Measurements from ENCODE around the gene FBN2. TPM values are rescaled to one million over a fixed set of nuclear protein-coding genes. Genes with fewer than 3 reads are reported as not detected.

Gene FBN2
- total RNA-seq, 2 donors from 2014 or later, result 0.16 to 0.25 TPM

GRCh38 chr5:128273736-128274135, 264.3 kb downstream of the FBN2 start:
- ATAC-seq (no peak), DNase-seq (no peak)
- Mint-ChIP-seq H3K4me3 (no peak overlapping the region), H3K4me1 (no peaks in the 10 kb centered on the region), H3K36me3 (ENCODE audit: low read depth) (no peaks in the 10 kb centered on the region), H3K27ac (no peak overlapping the region), H3K27me3 (peaks cover 16% of the 10 kb centered on the region)
- H3K9me3 ChIP-seq (ENCODE audit: control insufficient read depth, low read length, poor library complexity, severe bottlenecking), result no peaks in the 10 kb centered on the region

- no peaks in the 10 kb centered on the region for H3K4me1 Mint-ChIP-seq
- DNase-seq, result no peak
- no peak overlapping the region for H3K27ac Mint-ChIP-seq
- H3K4me3 Mint-ChIP-seq, result no peak overlapping the region
- peaks cover 10% of the 10 kb centered on the region for H3K27me3 Mint-ChIP-seq
- ATAC-seq, result no peak
- H3K36me3 Mint-ChIP-seq (ENCODE audit: low read depth), result peaks cover 2% of the 10 kb centered on the region
- no peaks in the 10 kb centered on the region for H3K9me3 ChIP-seq (ENCODE audit: control insufficient read depth, low read length, poor library complexity, severe bottlenecking)
Observed at GRCh38 chr5:128271859-128272464, 266.1 kb downstream of the FBN2 start.

GRCh38 chr5:128271071-128271470, 267.0 kb downstream of the FBN2 start:
- H3K36me3 Mint-ChIP-seq (ENCODE audit: low read depth), result peaks cover 2% of the 10 kb centered on the region
- H3K27ac Mint-ChIP-seq, result no peak overlapping the region
- H3K4me1 Mint-ChIP-seq, result no peaks in the 10 kb centered on the region
- no peaks in the 10 kb centered on the region for H3K9me3 ChIP-seq (ENCODE audit: control insufficient read depth, low read length, poor library complexity, severe bottlenecking)
- H3K27me3 Mint-ChIP-seq, result peaks cover 4% of the 10 kb centered on the region
- ATAC-seq (no peak), DNase-seq (no peak)
- no peak overlapping the region for H3K4me3 Mint-ChIP-seq

- Mint-ChIP-seq H3K4me3 (no peak overlapping the region), H3K27me3 (peaks cover 22% of the 10 kb centered on the region), H3K4me1 (no peaks in the 10 kb centered on the region), H3K36me3 (ENCODE audit: low read depth) (peaks cover 2% of the 10 kb centered on the region), H3K27ac (no peak overlapping the region)
- no peaks in the 10 kb centered on the region for H3K9me3 ChIP-seq (ENCODE audit: control insufficient read depth, low read length, poor library complexity, severe bottlenecking)
- DNase-seq, result no peak
- no peak for ATAC-seq
Observed at GRCh38 chr5:128264564-128265360, 273.3 kb downstream of the FBN2 start.

GRCh38 chr5:128263357-128263756, 274.7 kb downstream of the FBN2 start:
- Mint-ChIP-seq H3K4me1 (no peaks in the 10 kb centered on the region), H3K4me3 (no peak overlapping the region), H3K27ac (no peak overlapping the region), H3K27me3 (peaks cover 22% of the 10 kb centered on the region), H3K36me3 (ENCODE audit: low read depth) (peaks cover 2% of the 10 kb centered on the region)
- ATAC-seq, result no peak
- no peaks in the 10 kb centered on the region for H3K9me3 ChIP-seq (ENCODE audit: control insufficient read depth, low read length, poor library complexity, severe bottlenecking)
- no peak for DNase-seq

GRCh38 chr5:128262911-128263310, 275.1 kb downstream of the FBN2 start:
- Mint-ChIP-seq H3K36me3 (ENCODE audit: low read depth) (no peaks in the 10 kb centered on the region), H3K4me1 (no peaks in the 10 kb centered on the region), H3K27ac (no peak overlapping the region), H3K4me3 (no peak overlapping the region), H3K27me3 (peaks cover 22% of the 10 kb centered on the region)
- no peaks in the 10 kb centered on the region for H3K9me3 ChIP-seq (ENCODE audit: control insufficient read depth, low read length, poor library complexity, severe bottlenecking)
- no peak for ATAC-seq
- no peak for DNase-seq

- H3K4me1 Mint-ChIP-seq, result no peaks in the 10 kb centered on the region
- ATAC-seq (no peak), DNase-seq (no peak)
- H3K36me3 Mint-ChIP-seq (ENCODE audit: low read depth), result no peaks in the 10 kb centered on the region
- H3K4me3 Mint-ChIP-seq, result no peak overlapping the region
- H3K9me3 ChIP-seq (ENCODE audit: control insufficient read depth, low read length, poor library complexity, severe bottlenecking), result no peaks in the 10 kb centered on the region
- H3K27ac Mint-ChIP-seq, result no peak overlapping the region
- peaks cover 34% of the 10 kb centered on the region for H3K27me3 Mint-ChIP-seq
Observed at GRCh38 chr5:128259607-128260021, 278.4 kb downstream of the FBN2 start.

- DNase-seq (no peak), ATAC-seq (no peak)
- H3K9me3 ChIP-seq (ENCODE audit: control insufficient read depth, low read length, poor library complexity, severe bottlenecking), result no peaks in the 10 kb centered on the region
- Mint-ChIP-seq H3K27ac (no peak overlapping the region), H3K4me3 (no peak overlapping the region), H3K36me3 (ENCODE audit: low read depth) (no peaks in the 10 kb centered on the region), H3K4me1 (no peaks in the 10 kb centered on the region), H3K27me3 (peaks cover 31% of the 10 kb centered on the region)
Observed at GRCh38 chr5:128258372-128258771, 279.7 kb downstream of the FBN2 start.

GRCh38 chr5:128257076-128257475, 281.0 kb downstream of the FBN2 start:
- no peak for DNase-seq
- Mint-ChIP-seq H3K36me3 (ENCODE audit: low read depth) (no peaks in the 10 kb centered on the region), H3K4me3 (no peak overlapping the region), H3K4me1 (no peaks in the 10 kb centered on the region), H3K27ac (no peak overlapping the region), H3K27me3 (peaks cover 23% of the 10 kb centered on the region)
- no peaks in the 10 kb centered on the region for H3K9me3 ChIP-seq (ENCODE audit: control insufficient read depth, low read length, poor library complexity, severe bottlenecking)
- no peak for ATAC-seq

- Mint-ChIP-seq H3K27me3 (peaks cover 27% of the 10 kb centered on the region), H3K4me3 (no peak overlapping the region), H3K36me3 (ENCODE audit: low read depth) (no peaks in the 10 kb centered on the region), H3K27ac (no peak overlapping the region), H3K4me1 (no peaks in the 10 kb centered on the region)
- no peaks in the 10 kb centered on the region for H3K9me3 ChIP-seq (ENCODE audit: control insufficient read depth, low read length, poor library complexity, severe bottlenecking)
- DNase-seq (no peak), ATAC-seq (no peak)
Observed at GRCh38 chr5:128254789-128255188, 283.3 kb downstream of the FBN2 start.

GRCh38 chr5:128253880-128254279, 284.2 kb downstream of the FBN2 start:
- no peaks in the 10 kb centered on the region for H3K4me1 Mint-ChIP-seq
- H3K27me3 Mint-ChIP-seq, result peaks cover 32% of the 10 kb centered on the region
- no peaks in the 10 kb centered on the region for H3K9me3 ChIP-seq (ENCODE audit: control insufficient read depth, low read length, poor library complexity, severe bottlenecking)
- no peak overlapping the region for H3K27ac Mint-ChIP-seq
- no peaks in the 10 kb centered on the region for H3K36me3 Mint-ChIP-seq (ENCODE audit: low read depth)
- DNase-seq, result no peak
- ATAC-seq, result no peak
- H3K4me3 Mint-ChIP-seq, result no peak overlapping the region

GRCh38 chr5:128253161-128253560, 284.9 kb downstream of the FBN2 start:
- Mint-ChIP-seq H3K27me3 (peaks cover 33% of the 10 kb centered on the region), H3K4me1 (no peaks in the 10 kb centered on the region), H3K4me3 (no peak overlapping the region), H3K36me3 (ENCODE audit: low read depth) (no peaks in the 10 kb centered on the region), H3K27ac (no peak overlapping the region)
- no peak for DNase-seq
- H3K9me3 ChIP-seq (ENCODE audit: control insufficient read depth, low read length, poor library complexity, severe bottlenecking), result no peaks in the 10 kb centered on the region
- ATAC-seq, result no peak

- ATAC-seq (no peak), DNase-seq (no peak)
- H3K27ac Mint-ChIP-seq, result no peak overlapping the region
- H3K27me3 Mint-ChIP-seq, result peaks cover 33% of the 10 kb centered on the region
- H3K36me3 Mint-ChIP-seq (ENCODE audit: low read depth), result no peaks in the 10 kb centered on the region
- no peaks in the 10 kb centered on the region for H3K4me1 Mint-ChIP-seq
- no peak overlapping the region for H3K4me3 Mint-ChIP-seq
- no peaks in the 10 kb centered on the region for H3K9me3 ChIP-seq (ENCODE audit: control insufficient read depth, low read length, poor library complexity, severe bottlenecking)
Observed at GRCh38 chr5:128252756-128253155, 285.3 kb downstream of the FBN2 start.

- Mint-ChIP-seq H3K27ac (no peak overlapping the region), H3K4me1 (no peaks in the 10 kb centered on the region), H3K27me3 (peaks cover 33% of the 10 kb centered on the region), H3K36me3 (ENCODE audit: low read depth) (no peaks in the 10 kb centered on the region), H3K4me3 (no peak overlapping the region)
- DNase-seq (no peak), ATAC-seq (no peak)
- H3K9me3 ChIP-seq (ENCODE audit: control insufficient read depth, low read length, poor library complexity, severe bottlenecking), result no peaks in the 10 kb centered on the region
Observed at GRCh38 chr5:128252196-128252595, 285.8 kb downstream of the FBN2 start.
